Posterior cingulate gyrus (tissue), 11 donors: ENCODE results near the gene MOB3B.
"Not testable (repeated sequence)": the region's sequence is repeated elsewhere in the genome, so short reads cannot be mapped to it uniquely, and the experiment has no call there.

ENCODE experiments used
- DNase-seq, 10 donors: peaks; one replicate each; pipeline versions ENCODE4 v3.0.0 to v3.0.0-alpha.2; 2020 to 2021; ENCODE audit warnings: mixed read lengths in 3 of 10
- intact Hi-C: fragments of 100-400 bp; cut with DNase I; formaldehyde crosslinking; loops from one replicate; pipeline ENCODE4 v1.15.1; 2023

The MOB3B gene

GRCh38 chr9:27523141-27523540 lies 6.5 kb downstream of the MOB3B start:
- intact Hi-C loops: loop anchor here (10.0 kb wide), 1 partner anchor 98 kb away; no protein-coding TSS in a partner anchor
- DNase-seq: no peak

- intact Hi-C loops: loop anchor here (10.0 kb wide), 1 partner anchor 96 kb away; no protein-coding TSS in a partner anchor
Observed at GRCh38 chr9:27520986-27521385, 8.6 kb downstream of the MOB3B start.

GRCh38 chr9:27519466-27520465 lies 9.8 kb downstream of the MOB3B start:
- intact Hi-C loops: loop anchor here (10.0 kb wide), 1 partner anchor 95 kb away; no protein-coding TSS in a partner anchor
- no peak for DNase-seq

More at GRCh38 chr9:27520986-27521385, 8.6 kb downstream of the MOB3B start:
- DNase-seq: no peak

GRCh38 chr9:27518809-27519208 lies 10.8 kb downstream of the MOB3B start:
- DNase-seq: no peak
- intact Hi-C loops: no loop called here

GRCh38 chr9:27518006-27518405 lies 11.6 kb downstream of the MOB3B start:
- intact Hi-C loops: no loop called here
- no peak for DNase-seq

GRCh38 chr9:27514551-27514950 lies 15.1 kb downstream of the MOB3B start:
- DNase-seq: peak in 3 of 10 donors; percentile 16 to 81 (median 67)
- intact Hi-C loops: no loop called here

- no peak for DNase-seq
- intact Hi-C loops: no loop called here
Observed at GRCh38 chr9:27511771-27512170, 17.8 kb downstream of the MOB3B start.

- intact Hi-C loops: no loop called here
- no peak for DNase-seq
Observed at GRCh38 chr9:27510780-27511179, 18.8 kb downstream of the MOB3B start.

GRCh38 chr9:27506981-27507380 lies 22.6 kb downstream of the MOB3B start:
- DNase-seq: no peak
- intact Hi-C loops: no loop called here

- intact Hi-C loops: no loop called here
- DNase-seq: no peak
Observed at GRCh38 chr9:27505744-27506161, 23.9 kb downstream of the MOB3B start.

GRCh38 chr9:27504259-27504658 lies 25.4 kb downstream of the MOB3B start:
- no peak for DNase-seq
- intact Hi-C loops: no loop called here

GRCh38 chr9:27503623-27504022 lies 26.0 kb downstream of the MOB3B start:
- peak in 1 of 10 donors; percentile 78 for DNase-seq
- intact Hi-C loops: no loop called here

GRCh38 chr9:27500902-27501301 lies 28.7 kb downstream of the MOB3B start:
- intact Hi-C loops, DNase-seq: not testable (repeated sequence)

- no peak for DNase-seq
Observed at GRCh38 chr9:27499451-27499850, 30.2 kb downstream of the MOB3B start.

GRCh38 chr9:27497883-27498417 lies 31.7 kb downstream of the MOB3B start:
- intact Hi-C loops: no loop called here
- DNase-seq: peak in 9 of 10 donors; percentile 30 to 93 (median 60)

More at GRCh38 chr9:27499451-27499850, 30.2 kb downstream of the MOB3B start:
- intact Hi-C loops: no loop called here

- intact Hi-C loops: no loop called here
- no peak for DNase-seq
Observed at GRCh38 chr9:27496135-27496504, 33.5 kb downstream of the MOB3B start.

- intact Hi-C loops: no loop called here
- no peak for DNase-seq
Observed at GRCh38 chr9:27495480-27496134, 34.0 kb downstream of the MOB3B start.

- intact Hi-C loops: no loop called here
- DNase-seq: no peak
Observed at GRCh38 chr9:27491154-27491553, 38.5 kb downstream of the MOB3B start.

- no peak for DNase-seq
- intact Hi-C loops: no loop called here
Observed at GRCh38 chr9:27489087-27489876, 40.3 kb downstream of the MOB3B start.

GRCh38 chr9:27487927-27488326 lies 41.7 kb downstream of the MOB3B start:
- DNase-seq: no peak
- intact Hi-C loops: no loop called here
